Subcutaneous abdominal adipose tissue (tissue), 5 donors: Measurements from ENCODE around the gene PCDH8.

ENCODE experiments used
- H3K27ac ChIP-seq: one replicate; pipeline ENCODE4 v1.7.0; 2013; ENCODE audit warnings: low read depth, mild to moderate bottlenecking, inconsistent platforms, low read length, moderate library complexity
- H3K27me3 ChIP-seq, 5 donors: one replicate each; pipeline ENCODE4 v1.7.0; 2013; ENCODE audit warnings: low read length in 5 of 5, inconsistent platforms in 1 of 5; ENCODE audit not compliant: control insufficient read depth in 5 of 5, insufficient read depth in 4 of 5
- H3K36me3 ChIP-seq, 5 donors: one replicate each; pipeline ENCODE4 v1.7.0; 2013; ENCODE audit warnings: low read length in 5 of 5; ENCODE audit not compliant: control insufficient read depth in 5 of 5, insufficient read depth in 5 of 5
- H3K4me1 ChIP-seq, 5 donors: one replicate each; pipeline ENCODE4 v1.7.0; 2013; ENCODE audit warnings: low read length in 5 of 5, mild to moderate bottlenecking in 3 of 5, moderate library complexity in 1 of 5; ENCODE audit not compliant: control insufficient read depth in 5 of 5, insufficient read depth in 5 of 5
- H3K4me3 ChIP-seq, 5 donors: one replicate each; pipeline ENCODE4 v1.7.0; 2013; ENCODE audit warnings: low read length in 5 of 5, low read depth in 1 of 5
- H3K9ac ChIP-seq, 5 donors: one replicate each; pipeline ENCODE4 v1.7.0; 2013; ENCODE audit warnings: low read length in 5 of 5, mild to moderate bottlenecking in 4 of 5, moderate library complexity in 3 of 5
- H3K9me3 ChIP-seq, 5 donors: one replicate each; pipeline ENCODE4 v1.7.0; 2013; ENCODE audit warnings: low read length in 5 of 5; ENCODE audit not compliant: control insufficient read depth in 5 of 5
- donor health status: healthy.
- donor health status: healthy.
- donor health status: healthy.
- donor health status: healthy.
- donor health status: healthy.

The PCDH8 gene

DNA sequence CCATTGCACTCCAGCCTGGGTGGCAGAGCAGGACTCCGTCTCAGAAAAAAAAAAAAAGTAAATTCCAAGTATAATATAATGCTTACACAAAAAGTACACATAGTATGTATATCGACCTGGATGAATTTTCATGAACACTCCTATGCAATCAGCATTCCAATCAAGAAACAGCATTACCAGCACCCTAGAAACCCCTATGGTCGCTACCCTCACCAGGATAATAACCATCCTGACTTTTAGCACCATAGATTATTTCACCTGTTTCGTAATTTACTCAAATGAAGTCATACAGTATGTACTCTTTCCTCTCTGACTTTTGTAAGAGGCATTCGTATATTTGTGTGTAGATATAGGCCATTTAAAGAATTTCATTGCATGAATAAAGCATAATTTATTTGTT is 47.6 kb downstream of the PCDH8 start:
- Histone ChIP-seq H3K27ac (no peak overlapping the region), H3K36me3 (no peaks in the 10 kb centered on the region), H3K4me3 (no peak overlapping the region), H3K27me3 (peaks cover 0 to 5% (median 4%) of the 10 kb centered on the region in 5 donors), H3K4me1 (no peaks in the 10 kb centered on the region), H3K9me3 (no peaks in the 10 kb centered on the region), H3K9ac (no peak overlapping the region)

DNA sequence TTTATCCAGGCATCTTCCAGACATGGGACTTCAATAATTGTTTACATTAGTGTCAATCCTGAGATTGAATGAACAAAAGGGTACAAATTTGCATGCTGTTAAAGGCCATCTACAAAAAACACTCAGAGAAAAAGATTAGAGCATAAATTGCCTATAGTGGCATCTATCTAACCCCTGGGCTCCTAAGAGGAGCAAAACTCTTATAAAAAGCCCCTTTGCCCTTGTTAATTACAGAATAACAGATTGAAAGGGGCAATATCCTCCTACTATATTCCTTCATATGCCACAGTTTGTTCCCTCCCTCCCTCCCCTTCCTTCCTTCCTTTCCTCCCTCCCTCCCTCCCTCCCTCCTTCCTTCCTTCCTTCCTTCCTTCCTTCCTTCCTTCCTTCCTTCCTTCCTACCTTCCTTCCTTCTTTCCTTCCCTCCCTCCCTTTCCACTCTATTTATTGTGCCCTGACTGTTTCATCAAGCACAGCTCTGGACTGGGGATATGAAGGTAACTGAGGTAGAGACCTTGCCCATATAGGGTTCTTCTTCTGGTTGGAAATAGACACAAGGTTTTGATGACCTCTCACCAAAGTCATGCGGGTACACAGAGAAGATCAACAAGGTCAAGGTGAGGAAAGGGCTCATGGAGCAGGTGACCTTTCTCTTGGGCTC is 49.5 kb downstream of the PCDH8 start:
- Histone ChIP-seq H3K36me3 (no peaks in the 10 kb centered on the region), H3K27me3 (peaks cover 0 to 5% (median 4%) of the 10 kb centered on the region in 5 donors), H3K9ac (no peak overlapping the region), H3K4me3 (no peak overlapping the region), H3K9me3 (no peaks in the 10 kb centered on the region), H3K4me1 (no peaks in the 10 kb centered on the region), H3K27ac (no peak overlapping the region)

DNA sequence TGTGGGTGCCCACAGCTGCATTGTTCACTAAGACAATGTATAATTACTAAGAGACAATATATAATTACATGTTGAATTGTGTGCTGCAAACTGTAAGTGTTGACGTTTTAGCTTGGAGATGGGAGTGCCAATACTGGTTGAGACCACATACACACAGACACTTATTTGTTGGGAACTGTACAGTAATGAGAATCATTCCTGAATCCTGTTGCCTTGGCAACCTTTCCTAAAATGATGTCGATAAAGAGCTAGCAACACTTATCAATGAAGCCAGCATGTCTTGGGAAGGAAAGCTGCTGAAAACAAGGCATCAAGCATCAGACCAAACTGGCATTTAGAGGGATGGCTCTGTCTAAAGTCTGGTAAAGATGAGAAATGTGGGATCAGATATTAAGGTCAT is 51.3 kb downstream of the PCDH8 start:
- no peaks in the 10 kb centered on the region for H3K4me1 ChIP-seq
- H3K9me3 ChIP-seq: no peaks in the 10 kb centered on the region
- no peak overlapping the region for H3K27ac ChIP-seq
- H3K27me3 ChIP-seq: peaks cover 0 to 5% (median 0%) of the 10 kb centered on the region in 5 donors
- H3K36me3 ChIP-seq: no peaks in the 10 kb centered on the region
- H3K9ac ChIP-seq: no peak overlapping the region
- no peak overlapping the region for H3K4me3 ChIP-seq

DNA sequence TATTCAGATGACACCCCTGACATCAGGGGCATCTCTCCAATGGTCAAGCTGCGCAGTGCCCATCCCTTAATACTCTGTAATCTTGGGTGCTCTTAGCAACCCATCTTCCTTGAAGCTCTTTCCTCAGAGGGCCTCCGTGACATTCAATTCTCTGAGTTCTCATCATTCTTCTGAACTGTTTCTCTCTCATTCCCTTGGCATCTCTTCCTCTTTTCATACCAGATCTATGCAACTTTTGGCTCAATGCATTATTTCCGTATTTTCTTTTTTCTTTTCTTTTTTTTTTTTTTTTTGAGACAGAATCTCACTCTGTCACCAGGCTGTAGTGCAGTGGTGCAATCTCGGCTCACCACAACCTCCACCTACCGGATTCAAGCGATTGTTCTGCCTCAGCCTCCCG is 53.9 kb downstream of the PCDH8 start:
- H3K27ac ChIP-seq: no peak overlapping the region
- peaks cover 0 to 5% (median 0%) of the 10 kb centered on the region in 5 donors for H3K27me3 ChIP-seq
- no peaks in the 10 kb centered on the region for H3K4me1 ChIP-seq
- H3K4me3 ChIP-seq: no peak overlapping the region
- H3K36me3 ChIP-seq: no peaks in the 10 kb centered on the region
- no peak overlapping the region for H3K9ac ChIP-seq
- no peaks in the 10 kb centered on the region for H3K9me3 ChIP-seq

DNA sequence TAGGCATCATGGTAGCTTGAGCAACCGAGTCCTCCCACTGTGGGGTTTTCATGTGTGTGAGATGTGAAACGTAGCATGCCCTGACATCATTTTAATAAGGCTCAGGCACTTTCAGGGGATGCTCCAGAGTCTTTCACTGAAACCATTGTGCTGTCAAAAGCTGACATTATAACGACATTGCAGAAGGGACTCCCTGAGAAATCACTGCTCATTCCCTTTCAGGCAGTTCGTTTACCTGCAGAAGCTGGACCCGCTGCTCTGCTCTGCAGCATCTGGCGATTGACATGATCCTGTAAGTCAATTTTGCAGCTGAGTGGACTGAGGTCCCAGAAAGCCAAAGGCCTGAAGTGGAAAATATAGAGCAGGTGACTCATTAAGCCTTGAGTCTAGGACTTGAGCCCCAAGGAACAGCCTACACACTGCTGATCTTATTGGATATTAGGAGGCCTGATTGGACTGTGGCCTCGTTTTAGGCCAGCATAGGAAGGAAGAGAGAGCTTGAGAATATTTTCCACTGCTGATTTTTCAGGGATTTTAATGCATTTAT is 54.9 kb downstream of the PCDH8 start:
- Histone ChIP-seq H3K9me3 (no peaks in the 10 kb centered on the region), H3K27ac (no peak overlapping the region), H3K4me3 (no peak overlapping the region), H3K36me3 (no peaks in the 10 kb centered on the region), H3K27me3 (peaks cover 0 to 10% (median 0%) of the 10 kb centered on the region in 5 donors), H3K9ac (no peak overlapping the region), H3K4me1 (no peaks in the 10 kb centered on the region)
